HepG2 (cell line): ENCODE results near the gene ADAM19. TPM values are rescaled to one million over a fixed set of nuclear protein-coding genes. Genes with fewer than 3 reads are reported as not detected.

ENCODE experiments used
- HNRNPLL ChIP-seq: fragments of 200-400 bp; formaldehyde crosslinking; IDR thresholded peaks from 2 replicates; pipeline ENCODE4 v1.6.1; 2017; ENCODE audit warnings: mild to moderate bottlenecking, low read depth, low read length; ENCODE audit not compliant: poor library complexity, severe bottlenecking
- RERE ChIP-seq: IDR thresholded peaks from 2 replicates; pipeline ENCODE4 v1.6.1; 2016; ENCODE audit warnings: low read depth, missing genetic modification reagents, missing compliant biosample characterization
- TFAP4 ChIP-seq: sonication (generic); IDR thresholded peaks from 2 replicates; pipeline ENCODE4 v1.6.1; 2016; ENCODE audit warnings: low read depth, borderline replicate concordance
- ZBTB33 ChIP-seq: sonication (generic); formaldehyde crosslinking; IDR thresholded peaks from 2 replicates; pipeline ENCODE4 v1.4.0; 2020; ENCODE audit warnings: missing genetic modification reagents
- ZNF3 ChIP-seq: IDR thresholded peaks from 2 replicates; pipeline ENCODE4 v1.7.0; 2017; ENCODE audit warnings: inconsistent platforms
- ZNF484 ChIP-seq: sonication (generic); formaldehyde crosslinking; IDR thresholded peaks from 2 replicates; pipeline ENCODE4 v1.5.1; 2020; ENCODE audit warnings: mild to moderate bottlenecking, low read depth, missing genetic modification reagents, borderline replicate concordance
- ZNF780A ChIP-seq: sonication (generic); formaldehyde crosslinking; IDR thresholded peaks from 2 replicates; pipeline ENCODE4 v1.8.0; 2022; ENCODE audit warnings: mild to moderate bottlenecking, missing genetic modification reagents, moderate library complexity
- ZNF883 ChIP-seq: sonication (generic); formaldehyde crosslinking; IDR thresholded peaks from 2 replicates; pipeline ENCODE4 v1.5.1; 2020; ENCODE audit warnings: mild to moderate bottlenecking, missing genetic modification reagents; ENCODE audit errors: not compliant biosample characterization
- polyA plus RNA-seq, 8 experiments: library from polyadenylated mRNA; depleted of rRNA in 3 of 8; stranded (reverse) in 7 of 8; unstranded in 1 of 8; fragments of >200 nt; fragmentation: Illumina TruSeq in 4 of 8; extraction: Trizol in 4 of 8; gene quantifications; 2 replicates each; pipeline versions ENCODE4 v1.2.1 to v1.2.3, GENCODE V29; 2011 to 2016; ENCODE audit warnings: low read depth in 4 of 8, missing spikeins in 1 of 8, mixed read lengths in 1 of 8; ENCODE audit not compliant: insufficient read depth in 1 of 8
- total RNA-seq, 5 experiments: library from RNA; depleted of rRNA; stranded (reverse); fragments of >200 nt; fragmentation: Illumina TruSeq; extraction: Trizol; gene quantifications; 2 replicates each; pipeline ENCODE4 v1.2.3, GENCODE V29; 2016; ENCODE audit warnings: low read depth in 1 of 5
- TF ChIP-seq, protein P1 (sequence below): sonication (generic); formaldehyde crosslinking; IDR thresholded peaks from 2 replicates; pipeline ENCODE4 v1.5.1; 2020; ENCODE audit warnings: mild to moderate bottlenecking, missing genetic modification reagents

ADAM19 gene
- total and polyA plus RNA-seq, 2 of the 13 experiments (the other 11 are each of a cell fraction or from before 2014, with no cell fraction given) = 0.38 to 0.74 TPM

DNA sequence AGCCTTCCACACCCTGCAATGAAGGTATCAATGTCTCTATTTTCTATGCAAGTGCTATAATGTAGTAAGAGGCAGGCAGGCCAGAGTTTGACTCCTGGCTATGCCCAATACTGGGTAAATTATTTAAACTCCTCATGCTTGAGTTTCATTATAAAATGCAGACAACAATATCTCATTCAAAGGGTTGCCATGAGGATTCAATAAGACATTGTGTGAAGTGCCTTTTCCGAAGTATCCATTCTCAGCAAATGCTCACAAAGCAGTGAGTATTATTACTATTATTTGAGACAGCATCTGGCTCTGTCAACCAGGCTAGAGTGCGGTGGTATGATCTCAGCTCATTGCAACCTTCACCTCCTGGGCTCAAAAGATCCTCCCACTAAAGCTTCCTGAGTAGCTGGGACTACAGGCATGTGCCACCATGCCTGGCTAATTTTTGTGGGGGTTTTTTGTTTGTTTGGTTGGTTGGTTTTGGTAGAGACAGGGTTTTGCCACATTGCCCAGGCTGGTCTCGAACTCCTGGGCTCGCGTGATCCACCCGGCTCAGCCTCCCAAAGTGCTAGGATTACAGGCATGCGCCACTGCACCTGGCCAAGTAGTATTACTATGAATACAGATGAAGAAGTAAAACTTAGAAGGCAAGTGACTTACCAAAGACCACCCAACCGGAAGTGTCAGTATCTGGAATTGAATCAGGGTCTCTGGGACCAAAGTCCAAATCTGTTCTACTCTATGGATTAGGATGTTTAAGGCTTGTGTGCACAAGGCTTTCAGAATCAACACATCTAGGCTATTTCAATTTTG, 18.8 kb downstream of the ADAM19 start (continued):
- no peak for TF ChIP-seq RERE (CRISPR knock-in tag)
- no peak for TF ChIP-seq ZNF3 (CRISPR knock-in tag)
- no peak for TF ChIP-seq HNRNPLL
- TF ChIP-seq ZNF484 (CRISPR knock-in tag) = no peak
- no peak for TF ChIP-seq ZNF780A (CRISPR knock-in tag)
- TF ChIP-seq, protein P1, sequence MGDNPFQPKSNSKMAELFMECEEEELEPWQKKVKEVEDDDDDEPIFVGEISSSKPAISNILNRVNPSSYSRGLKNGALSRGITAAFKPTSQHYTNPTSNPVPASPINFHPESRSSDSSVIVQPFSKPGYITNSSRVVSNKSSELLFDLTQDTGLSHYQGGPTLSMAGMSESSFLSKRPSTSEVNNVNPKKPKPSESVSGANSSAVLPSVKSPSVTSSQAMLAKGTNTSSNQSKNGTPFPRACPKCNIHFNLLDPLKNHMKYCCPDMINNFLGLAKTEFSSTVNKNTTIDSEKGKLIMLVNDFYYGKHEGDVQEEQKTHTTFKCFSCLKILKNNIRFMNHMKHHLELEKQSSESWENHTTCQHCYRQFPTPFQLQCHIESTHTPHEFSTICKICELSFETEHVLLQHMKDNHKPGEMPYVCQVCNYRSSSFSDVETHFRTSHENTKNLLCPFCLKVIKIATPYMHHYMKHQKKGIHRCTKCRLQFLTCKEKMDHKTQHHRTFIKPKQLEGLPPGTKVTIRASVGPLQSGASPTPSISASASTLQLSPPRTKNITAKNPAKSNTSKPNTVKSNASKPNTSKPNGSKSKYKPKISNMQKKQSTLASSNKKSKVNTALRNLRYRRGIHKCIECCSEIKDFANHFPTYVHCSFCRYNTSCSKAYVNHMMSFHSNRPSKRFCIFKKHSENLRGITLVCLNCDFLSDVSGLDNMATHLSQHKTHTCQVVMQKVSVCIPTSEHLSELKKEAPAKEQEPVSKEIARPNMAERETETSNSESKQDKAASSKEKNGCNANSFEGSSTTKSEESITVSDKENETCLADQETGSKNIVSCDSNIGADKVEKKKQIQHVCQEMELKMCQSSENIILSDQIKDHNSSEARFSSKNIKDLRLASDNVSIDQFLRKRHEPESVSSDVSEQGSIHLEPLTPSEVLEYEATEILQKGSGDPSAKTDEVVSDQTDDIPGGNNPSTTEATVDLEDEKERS = no peak
- TF ChIP-seq ZNF883 (CRISPR knock-in tag) = no peak
- no peak for TF ChIP-seq ZBTB33
- TF ChIP-seq TFAP4 = no peak
